H9 (cell line): Measurements from ENCODE around the gene SPECC1. TPM values are rescaled to one million over a fixed set of nuclear protein-coding genes. Genes with fewer than 3 reads are reported as not detected.
A peak's percentile ranks its signal among the peaks of the same experiment; 100 is the strongest.

Experiments used
- DNase-seq: peaks from one replicate; pipeline ENCODE4 v3.0.0-alpha.2; 2017
- H2AFZ ChIP-seq: one replicate; pipeline ENCODE4 v1.6.1; 2013; ENCODE audit warnings: mild to moderate bottlenecking, low read length, control low read depth, moderate library complexity
- H2AK5ac ChIP-seq: 2 replicates; pipeline ENCODE4 v1.6.1; 2013; ENCODE audit warnings: low read length, control low read depth, mixed read lengths; ENCODE audit not compliant: insufficient read length
- H2BK120ac ChIP-seq: one replicate; pipeline ENCODE4 v1.6.1; 2013; ENCODE audit warnings: low read depth, mild to moderate bottlenecking, low read length, control low read depth, inconsistent platforms; ENCODE audit not compliant: poor library complexity, severe bottlenecking
- H2BK12ac ChIP-seq: 2 replicates; pipeline ENCODE4 v1.6.1; 2013; ENCODE audit warnings: low read length, control low read depth, mixed read lengths, low read depth; ENCODE audit not compliant: insufficient read length
- H2BK15ac ChIP-seq: 2 replicates; pipeline ENCODE4 v1.6.1; 2013; ENCODE audit warnings: low read depth, low read length, control low read depth
- H2BK20ac ChIP-seq: one replicate; pipeline ENCODE4 v1.6.1; 2013; ENCODE audit warnings: low read depth, mild to moderate bottlenecking, low read length, control low read depth, inconsistent platforms; ENCODE audit not compliant: poor library complexity, severe bottlenecking
- H2BK5ac ChIP-seq: 2 replicates; pipeline ENCODE4 v1.6.1; 2013; ENCODE audit warnings: low read length, control low read depth, mixed read lengths; ENCODE audit not compliant: insufficient read length
- H3K14ac ChIP-seq: 2 replicates; pipeline ENCODE4 v1.6.1; 2013; ENCODE audit warnings: low read length, control low read depth; ENCODE audit not compliant: insufficient read depth
- H3K18ac ChIP-seq: 2 replicates; pipeline ENCODE4 v1.6.1; 2013; ENCODE audit warnings: low read depth, mild to moderate bottlenecking, mixed read lengths, low read length, control low read depth; ENCODE audit not compliant: insufficient read length
- H3K23ac ChIP-seq: 2 replicates; pipeline ENCODE4 v1.6.1; 2013; ENCODE audit warnings: low read length, control low read depth, mixed read lengths, low read depth; ENCODE audit not compliant: insufficient read length
- H3K23me2 ChIP-seq: 2 replicates; pipeline ENCODE4 v1.6.1; 2013; ENCODE audit warnings: low read depth, mild to moderate bottlenecking, mixed read lengths, low read length, control low read depth; ENCODE audit not compliant: insufficient read length, poor library complexity, severe bottlenecking
- H3K27ac ChIP-seq: 2 replicates; pipeline ENCODE4 v1.5.1; 2013; ENCODE audit warnings: low read length, control low read depth, mixed read lengths, low read depth; ENCODE audit not compliant: insufficient read length
- H3K27me3 ChIP-seq: 2 replicates; pipeline ENCODE4 v1.6.1; 2013; ENCODE audit warnings: low read length, control low read depth, inconsistent platforms; ENCODE audit not compliant: insufficient read depth
- H3K4ac ChIP-seq: 2 replicates; pipeline ENCODE4 v1.6.1; 2013; ENCODE audit warnings: low read depth, mild to moderate bottlenecking, control low read depth, inconsistent platforms, low read length, moderate library complexity
- H3K4me1 ChIP-seq: 2 replicates; pipeline ENCODE4 v1.6.1; 2013; ENCODE audit warnings: low read length, control low read depth, inconsistent platforms; ENCODE audit not compliant: insufficient read depth
- H3K4me2 ChIP-seq: 2 replicates; pipeline ENCODE4 v1.6.1; 2013; ENCODE audit warnings: low read length, control low read depth, mixed read lengths; ENCODE audit not compliant: insufficient read length, insufficient read depth
- H3K56ac ChIP-seq: 2 replicates; pipeline ENCODE4 v1.6.1; 2013; ENCODE audit warnings: low read depth, mild to moderate bottlenecking, mixed read lengths, low read length, control low read depth; ENCODE audit not compliant: insufficient read length
- H3K79me1 ChIP-seq: 2 replicates; pipeline ENCODE4 v1.6.1; 2013; ENCODE audit warnings: low read depth, mild to moderate bottlenecking, moderate library complexity, low read length, control low read depth, inconsistent platforms; ENCODE audit not compliant: insufficient read depth, poor library complexity, severe bottlenecking
- H3K79me2 ChIP-seq: 2 replicates; pipeline ENCODE4 v1.6.1; 2013; ENCODE audit warnings: low read length, control low read depth, inconsistent platforms; ENCODE audit not compliant: insufficient read depth
- H3K9ac ChIP-seq: 2 replicates; pipeline ENCODE4 v1.6.1; 2013; ENCODE audit warnings: low read length, control low read depth, mixed read lengths; ENCODE audit not compliant: insufficient read length; ENCODE audit errors: extremely low read depth
- H3K9me3 ChIP-seq: one replicate; pipeline ENCODE4 v1.6.1; 2013; ENCODE audit warnings: low read depth, low read length, inconsistent platforms; ENCODE audit not compliant: control insufficient read depth
- H3T11ph ChIP-seq: one replicate; pipeline ENCODE4 v1.6.1; 2013; ENCODE audit warnings: mild to moderate bottlenecking, low read length, control low read depth, inconsistent platforms
- H4K20me1 ChIP-seq: one replicate; pipeline ENCODE4 v1.6.1; 2013; ENCODE audit not compliant: control insufficient read depth, insufficient read length, insufficient read depth
- H4K5ac ChIP-seq: 2 replicates; pipeline ENCODE4 v1.6.1; 2013; ENCODE audit warnings: low read depth, mild to moderate bottlenecking, mixed read lengths, low read length, control low read depth; ENCODE audit not compliant: insufficient read length
- H4K8ac ChIP-seq: replicated peaks from 2 replicates; pipeline ENCODE4 v1.6.1; 2013; ENCODE audit warnings: low read length, control low read depth, mixed read lengths, low read depth; ENCODE audit not compliant: insufficient read length
- H4K91ac ChIP-seq: 2 replicates; pipeline ENCODE4 v1.6.1; 2013; ENCODE audit warnings: low read depth, mild to moderate bottlenecking, moderate library complexity, mixed read lengths, low read length, control low read depth; ENCODE audit not compliant: insufficient read length
- H3K27ac Mint-ChIP-seq, 3 experiments: 2 replicates in 2 of 3; 3 replicates in 1 of 3; pipeline ENCODE4 v1.8.0; 2020 to 2021; ENCODE audit warnings: mixed read lengths in 3 of 3, mild to moderate bottlenecking in 1 of 3, moderate library complexity in 1 of 3
- H3K27me3 Mint-ChIP-seq: 2 replicates; pipeline ENCODE4 v1.8.0; 2021; ENCODE audit warnings: low read depth, mild to moderate bottlenecking, moderate library complexity, mixed read lengths
- H3K36me3 Mint-ChIP-seq, 3 experiments: 2 replicates in 2 of 3; 3 replicates in 1 of 3; pipeline ENCODE4 v1.8.0; 2020 to 2021; ENCODE audit warnings: low read depth in 3 of 3, mixed read lengths in 3 of 3; ENCODE audit not compliant: insufficient read depth in 1 of 3
- H3K4me1 Mint-ChIP-seq, 2 experiments: 2 replicates each; pipeline ENCODE4 v1.8.0; 2020; ENCODE audit warnings: mixed read lengths in 2 of 2
- H3K4me3 Mint-ChIP-seq, 2 experiments: 2 replicates in 1 of 2; 3 replicates in 1 of 2; pipeline ENCODE4 v1.8.0; 2020 to 2021; ENCODE audit warnings: mild to moderate bottlenecking in 2 of 2, mixed read lengths in 2 of 2, moderate library complexity in 1 of 2
- H3K9me3 Mint-ChIP-seq, 2 experiments: 2 replicates in 1 of 2; 3 replicates in 1 of 2; pipeline ENCODE4 v1.8.0; 2020; ENCODE audit warnings: mild to moderate bottlenecking in 2 of 2, mixed read lengths in 2 of 2, moderate library complexity in 1 of 2
- WGBS: extraction: QIAGEN DNeasy Blood & Tissue Kit; methylation state at CpG from one replicate; pipeline ENCODE4 v1.1.7; 2013; ENCODE audit warnings: missing lambda C conversion rate, low lambda C conversion rate, mixed read lengths; ENCODE audit not compliant: insufficient read length; ENCODE audit errors: extremely low coverage; 5-methylcytosine and 5-hydroxymethylcytosine counted together
- total RNA-seq: library from RNA; stranded (reverse); gene quantifications from 2 replicates; pipeline ENCODE4 v1.2.1, GENCODE V29; 2021
- TF ChIP-seq, protein P1 (sequence below): fragments of 200-600 bp; sonication (generic); conservative IDR thresholded peaks from 3 replicates; pipeline ENCODE4 v1.8.0; 2021; ENCODE audit warnings: antibody characterized with exemption, mild to moderate bottlenecking

SPECC1 gene
- total RNA-seq, 1 experiment from 2014 or later, result 65.7 TPM

DNA sequence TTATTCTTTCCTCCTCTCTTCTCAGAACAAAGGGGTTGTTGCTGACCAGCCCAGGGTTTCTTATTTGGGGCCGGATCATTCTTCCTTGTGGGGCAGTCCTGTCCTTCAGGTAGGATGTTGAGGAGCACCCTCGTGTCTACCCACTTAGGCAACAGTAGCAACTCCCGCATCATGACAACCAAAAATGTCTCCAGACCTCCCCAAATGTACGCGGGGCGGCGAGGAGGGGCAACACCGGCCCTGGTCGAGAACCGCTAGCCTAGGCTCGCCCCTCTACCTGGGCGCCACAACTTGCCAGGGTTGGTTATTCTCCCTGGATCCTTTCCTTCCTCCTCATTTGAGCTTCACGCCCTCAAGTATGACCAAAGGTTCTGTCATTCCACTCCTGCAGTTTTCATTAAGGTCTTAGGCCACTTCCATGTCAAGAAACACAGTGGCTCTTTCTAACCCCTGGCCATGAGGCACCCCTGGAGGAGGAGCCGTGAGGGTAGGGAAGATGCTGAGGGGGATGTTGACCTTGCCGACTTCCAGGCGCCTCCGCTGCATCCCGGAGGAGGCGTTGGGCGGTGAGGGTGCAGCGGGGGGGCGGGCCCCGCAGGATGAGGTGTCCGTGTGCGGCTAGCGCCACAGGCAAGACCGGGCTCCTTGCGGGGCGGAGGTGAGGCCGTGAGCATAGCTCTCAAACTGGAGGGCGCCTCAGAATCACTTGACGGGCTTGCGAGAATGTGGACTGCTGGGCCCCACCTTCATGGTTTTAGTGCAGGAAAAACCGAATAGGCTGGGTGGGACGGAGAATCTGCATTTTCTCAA, 712 bp upstream of the SPECC1 start:
- H3K18ac ChIP-seq, result no peak overlapping the region
- no peak overlapping the region for H4K8ac ChIP-seq
- H2BK20ac ChIP-seq, result no peak overlapping the region
- H3K56ac ChIP-seq, result no peak overlapping the region
- H3K4me1 ChIP-seq, result no peaks in the 10 kb centered on the region
- H3K4ac ChIP-seq, result no peak overlapping the region
- H2BK15ac ChIP-seq, result no peak overlapping the region
- no peak overlapping the region for H3K9ac ChIP-seq
- H3K14ac ChIP-seq, result no peak overlapping the region
- no peaks in the 10 kb centered on the region for H3K27me3 ChIP-seq
- no peaks in the 10 kb centered on the region for H3K79me2 ChIP-seq
- H3K23ac ChIP-seq, result no peak overlapping the region
- H3K4me2 ChIP-seq, result peak overlapping the region; percentile 57
- H3K23me2 ChIP-seq, result peaks cover 6% of the 10 kb centered on the region
- no peaks in the 10 kb centered on the region for H3K36me3 Mint-ChIP-seq
- no peaks in the 10 kb centered on the region for H3K9me3 Mint-ChIP-seq
- H3K9me3 ChIP-seq, result no peaks in the 10 kb centered on the region
- TF ChIP-seq, protein P1, sequence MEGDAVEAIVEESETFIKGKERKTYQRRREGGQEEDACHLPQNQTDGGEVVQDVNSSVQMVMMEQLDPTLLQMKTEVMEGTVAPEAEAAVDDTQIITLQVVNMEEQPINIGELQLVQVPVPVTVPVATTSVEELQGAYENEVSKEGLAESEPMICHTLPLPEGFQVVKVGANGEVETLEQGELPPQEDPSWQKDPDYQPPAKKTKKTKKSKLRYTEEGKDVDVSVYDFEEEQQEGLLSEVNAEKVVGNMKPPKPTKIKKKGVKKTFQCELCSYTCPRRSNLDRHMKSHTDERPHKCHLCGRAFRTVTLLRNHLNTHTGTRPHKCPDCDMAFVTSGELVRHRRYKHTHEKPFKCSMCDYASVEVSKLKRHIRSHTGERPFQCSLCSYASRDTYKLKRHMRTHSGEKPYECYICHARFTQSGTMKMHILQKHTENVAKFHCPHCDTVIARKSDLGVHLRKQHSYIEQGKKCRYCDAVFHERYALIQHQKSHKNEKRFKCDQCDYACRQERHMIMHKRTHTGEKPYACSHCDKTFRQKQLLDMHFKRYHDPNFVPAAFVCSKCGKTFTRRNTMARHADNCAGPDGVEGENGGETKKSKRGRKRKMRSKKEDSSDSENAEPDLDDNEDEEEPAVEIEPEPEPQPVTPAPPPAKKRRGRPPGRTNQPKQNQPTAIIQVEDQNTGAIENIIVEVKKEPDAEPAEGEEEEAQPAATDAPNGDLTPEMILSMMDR, result no peak
- no peak overlapping the region for H2AK5ac ChIP-seq
- peaks cover 35% of the 10 kb centered on the region for H3K27me3 Mint-ChIP-seq
- peak overlapping the region; percentile 79 for H2AFZ ChIP-seq
- WGBS, result no CpG with 5 or more reads among the region's 35 CpGs
- H2BK12ac ChIP-seq, result no peak overlapping the region
- no peak overlapping the region for H3T11ph ChIP-seq
- no peaks in the 10 kb centered on the region for H3K79me1 ChIP-seq
- H4K91ac ChIP-seq, result no peak overlapping the region
- H3K27ac Mint-ChIP-seq, result no peak overlapping the region
- H4K20me1 ChIP-seq, result no peaks in the 10 kb centered on the region
- H2BK5ac ChIP-seq, result no peak overlapping the region
- peaks cover 11 to 16% of the 10 kb centered on the region in 2 experiments for H3K4me1 Mint-ChIP-seq
- no peak overlapping the region for H2BK120ac ChIP-seq
- peak overlapping the region; percentile 84 to 92 for H3K4me3 Mint-ChIP-seq
- no peak overlapping the region for H4K5ac ChIP-seq
- peak; percentile 79 for DNase-seq
- no peak overlapping the region for H3K27ac ChIP-seq
